GM20000 (cell line): ENCODE results near the gene ZNF546.

Experiments used
- DNase-seq: peaks from one replicate; pipeline ENCODE4 v3.0.0; 2012; ENCODE audit warnings: low spot score
- CTCF ChIP-seq: IDR thresholded peaks from 2 replicates; pipeline ENCODE4 v1.5.1; 2012; ENCODE audit warnings: mild to moderate bottlenecking, control low read depth; ENCODE audit errors: extremely low read depth, missing control alignments

Gene ZNF546

DNA sequence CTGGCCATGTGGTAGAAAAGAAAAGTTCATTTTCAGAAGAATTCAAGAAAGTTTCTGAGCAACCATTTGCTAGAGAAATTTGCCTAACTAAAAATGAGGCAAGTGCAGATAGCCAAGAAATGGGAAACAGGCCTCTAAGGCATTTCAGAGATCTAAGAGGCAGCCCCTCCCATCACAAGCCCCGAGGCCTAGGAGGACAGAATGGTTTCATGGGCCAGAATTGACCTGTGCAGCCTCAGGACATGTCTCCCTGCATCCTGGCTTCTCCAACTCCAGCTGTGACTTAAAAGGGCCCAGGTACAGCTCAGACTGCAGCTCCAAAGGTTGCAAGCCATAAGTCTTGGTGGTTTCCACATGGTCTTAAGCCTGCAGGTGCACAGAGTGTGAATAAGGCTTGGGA, 3.3 kb upstream of the ZNF546 start:
- no peak for TF ChIP-seq CTCF

DNA sequence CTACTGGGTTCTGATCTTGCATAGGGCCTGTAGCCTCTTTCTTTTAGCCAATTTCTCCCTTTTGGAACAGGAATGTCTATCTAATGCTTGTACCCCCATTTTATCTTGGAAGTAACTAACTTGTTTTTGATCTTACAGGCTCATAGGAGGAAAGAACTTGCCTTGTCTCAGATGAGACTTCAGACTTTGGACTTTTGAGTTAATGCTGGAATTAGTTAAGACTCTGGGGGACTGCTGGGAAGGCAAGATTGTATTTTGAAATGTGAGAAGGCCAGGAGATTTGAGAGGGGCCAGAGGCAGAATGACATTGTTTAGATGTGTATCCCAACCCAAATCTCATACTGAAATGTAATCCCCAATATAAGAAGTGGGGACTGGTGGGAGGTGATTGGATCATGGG, 2.5 kb upstream of the ZNF546 start:
- no peak for TF ChIP-seq CTCF
- no peak for DNase-seq

More for the DNA sequence above, 3.3 kb upstream of the ZNF546 start:
- DNase-seq = no peak

DNA sequence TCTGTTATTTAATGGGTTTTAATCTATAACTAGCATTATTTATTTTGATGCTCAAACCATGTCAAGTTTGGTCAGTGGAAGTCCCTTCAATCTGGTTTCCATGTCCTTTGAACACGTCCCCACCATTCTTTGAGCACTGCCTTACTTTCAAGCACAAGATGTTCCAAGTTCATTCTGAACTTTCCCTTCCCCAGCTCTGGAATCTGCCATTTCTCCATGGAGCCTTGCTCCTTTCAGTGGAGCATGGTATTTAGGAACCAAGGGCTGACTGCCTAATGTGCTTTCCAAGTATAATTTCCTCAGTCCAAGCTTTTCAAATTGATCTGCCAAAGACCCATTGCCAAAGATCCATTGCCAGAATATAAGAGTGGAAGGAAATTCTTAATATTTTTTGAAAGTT, 1.1 kb upstream of the ZNF546 start:
- DNase-seq = no peak
- no peak for TF ChIP-seq CTCF

GRCh38 chr19:39996218-39996810, 546 bp upstream of the ZNF546 start:
- peak; percentile 32 for DNase-seq

DNA sequence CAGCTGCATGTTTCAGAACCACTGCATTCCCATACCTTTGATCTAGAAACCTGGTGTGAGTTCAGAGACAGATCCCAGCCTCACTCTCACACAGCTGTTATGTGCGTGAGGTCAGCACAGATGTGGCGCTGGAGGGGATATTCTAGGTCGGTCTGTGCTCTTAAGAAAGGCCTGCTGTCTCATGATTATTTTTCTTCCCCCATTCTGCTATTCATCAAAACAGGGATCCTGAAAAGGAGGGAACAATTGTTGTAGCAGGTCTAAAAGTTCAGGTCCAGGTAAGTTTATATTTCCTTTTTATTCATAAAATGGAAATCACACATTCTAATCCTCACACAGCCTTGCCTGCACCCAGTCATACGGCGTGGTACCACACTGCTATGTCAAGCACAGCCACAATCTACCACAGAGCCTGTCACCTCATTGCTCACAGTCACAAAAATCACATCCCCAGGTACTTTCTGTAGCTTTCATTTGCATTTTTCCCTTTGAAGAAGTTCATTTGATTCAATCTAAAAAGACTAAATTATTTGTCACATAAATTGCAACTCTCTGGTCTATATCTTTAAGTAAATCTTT, 867 bp downstream of the ZNF546 start:
- peak; percentile 11 for DNase-seq

More at GRCh38 chr19:39996218-39996810, 546 bp upstream of the ZNF546 start:
- TF ChIP-seq CTCF = no peak

GRCh38 chr19:39998501-39998900, 1.6 kb downstream of the ZNF546 start:
- no peak for TF ChIP-seq CTCF
- DNase-seq = no peak

More for the DNA sequence above, 867 bp downstream of the ZNF546 start:
- no peak for TF ChIP-seq CTCF

DNA sequence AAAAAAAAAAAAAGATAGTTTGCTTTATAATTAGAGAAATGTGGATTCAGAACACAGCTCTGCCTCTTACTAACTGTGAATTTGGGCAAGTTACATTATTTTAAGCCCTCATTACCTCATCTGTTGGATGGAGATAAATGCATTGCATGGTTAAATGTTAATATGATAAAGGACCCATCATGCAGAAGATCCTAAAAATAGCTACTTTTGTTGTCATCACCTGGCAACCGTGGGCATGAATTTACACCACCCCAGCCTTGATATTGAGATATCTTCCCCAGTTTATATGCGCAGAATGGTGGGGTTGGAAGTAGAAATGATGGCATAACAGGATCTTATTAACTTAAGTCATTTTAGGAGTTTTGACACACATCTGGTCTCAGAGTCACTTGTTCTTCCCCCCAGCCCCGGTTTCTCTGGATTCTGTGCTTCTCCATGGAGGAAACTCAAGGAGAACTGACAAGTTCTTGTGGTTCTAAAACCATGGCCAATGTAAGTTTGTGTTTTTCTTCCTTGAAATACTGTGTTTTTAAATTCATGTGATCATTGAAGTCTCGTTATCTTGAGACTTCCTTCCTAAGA, 8.9 kb downstream of the ZNF546 start:
- no peak for DNase-seq
- no peak for TF ChIP-seq CTCF
